ENCODE measurements around the gene CCDC117.
"Not testable (repeated sequence)": the region's sequence is repeated elsewhere in the genome, so short reads cannot be mapped to it uniquely, and the experiment has no call there.

CCDC117 gene

DNA sequence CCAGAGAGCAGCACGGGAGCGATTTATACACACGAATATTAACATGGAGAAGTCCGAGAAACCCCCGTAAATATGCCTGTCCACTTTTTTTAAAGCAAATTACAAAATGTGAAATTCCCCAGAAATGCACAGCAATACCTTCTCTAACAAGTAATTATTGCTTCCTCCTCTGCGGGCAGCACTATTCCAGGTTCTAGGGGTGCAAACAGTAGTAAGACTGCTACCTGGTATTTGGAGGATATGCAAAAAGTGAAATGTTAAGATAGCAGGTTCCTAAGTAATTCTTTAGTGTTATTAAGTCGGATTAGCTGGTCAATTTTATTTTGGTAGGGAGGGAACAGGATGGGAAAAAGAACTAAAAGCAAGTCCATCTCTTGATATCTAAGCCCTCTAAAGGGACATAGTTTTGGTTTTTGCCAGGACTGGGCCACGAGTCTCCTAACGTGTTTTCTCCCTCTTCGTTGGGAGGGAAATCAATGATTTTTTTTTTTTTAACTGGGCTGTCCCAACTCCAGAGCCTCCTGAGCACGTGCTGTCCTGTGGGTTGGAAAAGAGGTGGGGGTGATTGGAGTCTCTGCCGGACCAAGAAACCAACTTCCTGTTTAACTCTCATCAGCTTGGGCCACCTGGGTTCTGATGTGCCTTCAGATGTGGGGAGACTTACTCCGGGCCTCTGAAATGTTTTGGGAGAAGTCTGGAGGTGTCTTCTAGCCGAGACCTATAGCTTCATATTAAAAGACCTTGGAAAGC lies 29.5 kb downstream of the CCDC117 start:
- DNase-seq, result peak in 1 of 5 experiments; percentile 47

DNA sequence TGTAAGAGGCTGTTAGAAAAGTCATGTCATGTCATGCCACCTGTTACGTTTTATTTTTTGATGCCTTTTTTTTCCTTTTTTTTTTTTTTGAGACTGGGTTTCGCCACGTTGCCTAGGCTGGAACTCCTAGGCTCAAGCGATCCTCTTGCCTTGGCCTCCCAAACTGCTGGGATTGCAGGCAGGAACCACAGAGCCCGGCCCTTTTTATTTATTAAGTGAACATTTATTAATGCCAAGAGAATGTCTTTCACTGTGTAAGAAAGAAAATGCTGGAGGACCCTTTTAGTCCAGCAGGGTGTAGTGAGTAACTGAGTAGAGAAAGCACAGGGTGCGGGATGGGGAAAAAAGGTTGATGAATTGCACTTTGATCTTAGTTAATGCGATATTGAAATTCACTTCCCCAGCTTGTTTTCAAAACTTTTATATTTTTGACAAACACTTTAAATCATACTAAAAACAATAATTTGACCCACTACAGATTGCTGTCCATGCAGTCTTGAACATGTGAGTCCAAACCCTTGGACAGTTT lies 30.2 kb downstream of the CCDC117 start:
- peak in 1 of 5 experiments; percentile 63 for DNase-seq

DNA sequence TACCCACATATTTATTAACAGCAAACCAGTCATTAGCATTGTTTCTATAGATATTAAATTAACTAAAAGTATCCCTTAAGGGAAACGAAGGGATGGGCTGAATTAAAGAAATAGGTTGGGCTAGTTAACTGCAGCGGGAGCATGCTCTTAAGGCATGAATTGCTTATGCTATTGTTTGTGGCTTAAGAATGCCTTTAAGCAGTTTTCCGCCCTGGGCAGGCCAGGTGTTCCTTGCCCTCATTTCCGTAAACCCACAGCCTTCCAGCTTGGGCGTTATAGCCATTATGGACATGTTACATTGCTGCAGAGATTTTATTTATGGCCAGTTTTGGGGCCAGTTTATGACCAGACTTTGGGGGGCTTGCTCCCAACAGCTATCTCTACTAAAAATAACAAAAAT lies 32.9 kb downstream of the CCDC117 start:
- not testable (repeated sequence) for DNase-seq

DNA sequence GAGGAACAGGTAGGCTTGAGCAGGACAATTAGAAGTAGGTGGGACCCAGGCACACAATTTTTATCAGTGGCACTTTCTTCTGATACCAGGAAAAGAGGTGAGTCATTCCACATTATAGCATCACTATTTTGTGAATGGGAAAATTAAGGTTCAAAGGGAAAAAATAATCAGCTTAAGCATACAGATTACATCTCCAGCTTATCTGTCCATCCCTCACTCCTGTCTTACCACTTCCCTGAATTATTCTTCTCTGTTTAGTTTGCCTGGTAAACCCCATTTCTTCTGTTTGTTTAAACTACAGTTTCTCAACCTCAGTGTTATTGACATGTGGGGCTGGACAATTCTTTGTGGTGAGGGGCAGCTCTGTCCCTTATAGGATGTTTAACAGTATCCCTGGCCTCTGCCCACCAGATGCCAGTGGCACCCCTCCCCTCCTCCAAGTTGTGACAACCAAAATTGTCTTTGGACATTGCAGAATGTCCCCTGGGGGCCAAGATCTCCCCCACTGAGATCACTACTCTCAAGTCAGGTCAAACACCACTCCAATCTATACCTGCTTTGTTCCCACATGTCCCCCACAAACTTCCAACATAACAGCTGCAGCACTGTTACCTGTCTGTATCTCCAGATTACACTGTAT lies 36.3 kb downstream of the CCDC117 start:
- no peak for DNase-seq

DNA sequence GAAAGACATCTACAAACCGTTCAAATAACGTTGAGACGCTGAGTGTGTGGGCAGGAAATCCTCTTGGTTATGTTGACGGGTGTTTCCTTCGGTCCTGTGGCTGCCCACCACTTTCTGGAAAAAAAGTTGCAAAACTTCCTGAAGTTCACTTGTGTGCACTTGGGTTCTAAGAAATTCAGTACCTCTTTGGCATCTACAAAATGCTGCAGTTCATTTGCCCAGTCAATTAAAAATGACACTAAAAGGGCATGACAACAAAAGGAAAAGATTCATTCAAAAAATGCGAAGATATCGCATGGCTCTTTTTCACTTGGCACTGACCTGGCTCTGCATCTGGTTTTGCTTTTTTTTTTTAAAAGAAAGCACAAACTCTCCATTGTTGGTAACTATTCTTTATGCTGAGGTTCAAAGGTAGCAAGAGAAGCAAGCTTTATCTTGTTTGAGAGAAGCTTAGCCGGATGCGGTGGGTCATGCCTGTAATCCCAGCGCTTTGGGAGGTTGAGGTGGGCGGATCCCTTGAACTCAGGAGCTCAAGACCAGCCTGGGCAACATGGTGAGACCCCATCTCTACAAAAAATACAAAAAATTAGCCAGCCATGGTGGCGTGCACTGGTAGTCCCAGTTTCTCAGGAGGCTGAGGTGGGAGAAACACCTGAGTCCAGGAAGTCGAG lies 38.5 kb downstream of the CCDC117 start:
- peak in 3 of 5 experiments; percentile 15 to 87 (median 73) for DNase-seq

DNA sequence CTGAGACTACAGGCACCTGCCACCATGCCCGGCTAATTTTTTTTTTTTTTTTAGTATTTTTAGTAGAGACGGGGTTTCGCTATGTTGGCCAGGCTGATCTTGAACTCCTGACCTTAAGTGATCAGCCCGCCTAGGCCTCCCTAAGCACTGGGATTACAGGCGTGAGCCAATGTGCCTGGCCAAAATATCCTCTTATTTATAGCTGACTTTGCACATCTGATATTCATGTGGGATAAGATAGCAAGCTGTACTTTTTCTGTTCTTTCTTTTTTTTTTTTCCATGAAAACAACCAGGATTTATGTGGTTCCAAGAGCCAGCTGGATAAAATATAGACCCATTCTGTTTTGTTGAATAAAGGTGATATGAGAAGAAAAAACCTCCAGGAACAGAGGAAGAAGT lies 40.0 kb downstream of the CCDC117 start:
- DNase-seq, result no peak

DNA sequence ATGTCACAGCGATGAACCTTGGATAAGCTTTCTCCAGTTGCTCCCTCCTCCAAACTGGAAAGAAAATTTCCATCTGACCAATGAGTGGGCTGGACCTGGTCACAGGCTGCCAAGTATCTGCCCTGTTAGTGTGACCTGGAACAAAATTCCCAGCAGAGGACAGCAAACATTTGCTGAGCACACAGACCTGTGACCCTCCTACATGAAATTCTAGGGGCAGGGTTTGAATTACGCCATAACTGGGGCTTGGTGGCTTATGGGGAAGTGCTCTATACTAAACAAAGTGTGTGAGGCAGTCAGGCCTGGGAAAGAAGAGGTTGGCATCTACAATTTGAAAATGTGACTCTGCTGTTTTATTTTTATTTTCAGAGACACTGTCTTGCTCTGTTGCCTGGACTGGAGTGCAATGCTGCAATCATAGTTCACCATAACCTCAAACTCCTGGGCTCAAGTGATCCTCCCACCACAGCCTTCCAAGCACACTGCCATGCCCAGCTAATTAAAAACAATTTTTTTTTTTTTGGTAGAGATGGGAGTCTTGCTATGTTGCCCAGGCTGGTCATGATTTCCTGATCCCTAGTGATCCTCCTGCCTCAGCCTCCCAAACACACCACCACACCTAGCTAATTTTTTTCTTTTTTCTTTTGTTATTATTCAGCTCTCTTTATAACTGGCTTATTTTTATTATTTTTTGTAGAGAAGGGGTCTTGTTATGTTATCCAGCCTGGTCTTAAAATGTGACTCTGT lies 41.5 kb downstream of the CCDC117 start:
- no peak for DNase-seq

DNA sequence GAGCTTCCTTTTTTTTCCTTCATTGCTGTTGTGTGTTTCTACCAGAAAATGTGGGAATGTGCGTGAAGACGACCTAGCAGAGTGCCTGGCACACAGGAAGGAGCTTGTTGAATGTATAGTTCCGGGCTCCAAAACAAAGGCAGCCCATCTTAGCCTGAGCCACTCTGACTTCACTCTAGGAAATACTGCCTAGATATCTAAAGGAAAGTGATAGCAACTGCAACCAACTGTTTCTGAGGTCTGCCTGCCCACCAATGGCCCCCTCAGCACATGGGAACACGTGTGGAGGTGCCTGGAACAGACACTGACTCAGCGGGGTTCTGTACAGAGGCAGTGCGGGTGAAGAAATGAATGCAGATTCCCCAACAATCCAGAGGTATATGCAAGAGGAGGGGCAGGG lies 42.6 kb downstream of the CCDC117 start:
- no peak for DNase-seq

DNA sequence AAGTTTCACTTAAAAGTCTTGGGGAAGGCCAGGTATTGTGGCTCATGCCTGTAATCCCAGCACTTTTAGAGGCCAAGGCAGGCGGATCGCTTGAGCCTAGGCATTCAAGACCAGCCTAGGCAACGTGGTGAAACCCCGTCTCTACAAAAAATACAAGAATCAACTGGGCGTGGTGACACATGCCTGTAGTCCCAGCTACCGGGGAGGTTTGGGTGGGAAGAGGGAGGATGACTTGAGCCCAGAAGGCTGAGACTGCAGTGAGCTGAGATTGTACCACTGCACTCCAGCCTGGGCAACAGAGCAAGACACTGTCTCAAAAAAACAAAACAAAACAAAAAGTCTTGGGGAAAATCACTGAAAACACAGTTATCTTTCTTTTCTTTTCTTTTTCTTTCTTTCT lies 43.2 kb downstream of the CCDC117 start:
- DNase-seq, result no peak

DNA sequence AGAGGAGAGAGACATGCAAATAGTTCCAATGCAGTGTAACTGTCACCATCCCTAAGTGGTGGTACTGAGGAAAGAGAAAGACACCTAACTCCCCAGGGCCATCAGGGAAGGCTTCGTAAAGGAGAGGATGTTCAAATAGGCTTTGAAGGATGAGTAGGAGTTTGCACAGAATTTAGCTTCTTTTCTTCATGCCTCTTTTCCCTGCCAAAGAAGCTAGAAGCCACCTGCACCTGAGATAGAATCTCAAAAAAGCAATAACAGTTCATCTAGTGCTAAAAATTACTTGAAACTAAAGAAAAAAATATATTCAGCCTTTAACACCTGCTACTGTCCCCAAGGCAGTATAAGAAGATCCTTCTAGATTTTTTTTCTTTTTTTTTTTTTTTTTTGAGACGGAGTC lies 44.6 kb downstream of the CCDC117 start:
- no peak for DNase-seq

DNA sequence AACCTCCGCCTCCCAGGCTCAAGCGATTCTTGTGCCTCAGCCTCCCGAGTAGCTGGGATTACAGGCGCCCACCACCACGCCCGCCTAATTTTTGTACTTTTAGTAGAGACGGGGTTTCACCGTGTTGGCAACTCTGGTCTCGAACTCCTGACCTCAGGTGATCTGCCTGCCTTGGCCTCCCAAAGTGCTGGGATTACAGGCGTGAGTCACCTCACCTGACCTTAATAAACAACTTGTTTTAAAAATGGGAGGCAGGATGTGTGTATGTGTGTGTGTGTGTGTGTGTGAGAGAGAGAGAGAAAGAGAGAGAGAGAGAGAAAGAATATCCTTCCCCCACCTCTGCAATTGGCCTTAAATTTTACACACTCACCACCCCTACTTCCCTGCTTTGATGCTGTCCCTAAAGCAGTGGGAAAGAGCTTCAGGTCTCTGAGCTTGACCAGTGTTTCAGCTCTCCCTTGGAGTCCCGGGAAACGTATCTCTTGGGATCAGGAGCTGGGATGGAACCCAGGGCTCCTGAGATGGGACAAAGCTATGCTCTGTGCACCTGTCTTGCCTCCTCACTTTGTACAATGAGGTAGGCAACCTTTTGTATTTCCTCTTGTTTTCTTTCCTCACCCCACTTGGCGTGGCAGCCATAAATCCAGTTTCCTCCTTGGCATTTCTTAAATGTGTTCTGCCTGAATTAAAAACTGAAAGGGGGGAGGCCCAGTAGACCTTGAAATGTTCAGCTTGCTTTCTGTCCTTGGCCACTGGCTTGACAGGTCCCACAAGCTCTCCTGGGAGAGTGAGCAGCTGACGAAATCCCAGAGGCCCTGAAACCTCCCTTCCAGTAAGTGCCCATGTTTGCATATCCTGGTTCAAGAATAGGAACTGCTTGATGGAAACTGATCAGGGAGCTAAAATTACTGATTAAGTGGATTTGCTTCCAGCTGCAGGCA lies 45.7 kb downstream of the CCDC117 start:
- peak in 1 of 5 experiments; percentile 64 for DNase-seq

DNA sequence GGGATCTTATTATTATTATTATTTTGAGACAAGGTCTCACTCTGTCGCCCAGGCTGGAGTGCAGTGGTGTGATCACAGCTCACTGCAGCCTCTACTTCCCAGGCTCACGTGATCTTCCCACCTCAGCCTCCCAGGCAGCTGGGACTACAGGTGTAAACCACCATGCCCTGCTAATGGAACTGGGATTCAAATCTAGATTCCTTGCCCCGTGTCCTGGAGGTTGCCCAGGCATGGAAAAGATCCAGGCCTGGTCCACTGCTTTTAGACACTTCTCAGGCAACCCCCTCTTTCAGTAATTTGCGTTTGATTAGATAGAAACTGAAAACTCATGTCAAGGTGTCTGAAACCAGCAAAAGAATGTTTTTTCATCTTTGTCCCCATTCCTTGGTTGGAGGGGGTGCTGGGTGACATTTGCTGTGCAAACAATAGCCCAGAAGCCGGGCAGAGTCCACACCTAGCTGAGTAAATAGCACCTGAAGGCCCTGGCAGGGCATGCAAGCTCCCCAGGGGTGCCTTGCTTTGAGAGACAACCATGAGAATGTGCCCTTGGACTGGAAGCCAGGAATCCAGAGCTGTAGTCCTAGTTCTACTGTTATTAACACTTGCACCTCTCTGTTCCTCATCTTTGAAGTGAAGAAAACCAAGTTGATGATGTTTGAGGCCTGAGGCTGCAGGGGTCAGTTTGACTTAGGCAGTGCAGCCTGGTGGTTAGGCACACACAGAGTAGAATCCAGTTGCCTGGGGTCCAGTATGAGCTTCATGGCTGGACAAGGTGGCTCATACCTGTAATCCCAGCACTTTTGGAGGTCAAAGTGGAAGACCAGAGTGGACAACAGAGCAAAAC lies 47.0 kb downstream of the CCDC117 start:
- no peak for DNase-seq

DNA sequence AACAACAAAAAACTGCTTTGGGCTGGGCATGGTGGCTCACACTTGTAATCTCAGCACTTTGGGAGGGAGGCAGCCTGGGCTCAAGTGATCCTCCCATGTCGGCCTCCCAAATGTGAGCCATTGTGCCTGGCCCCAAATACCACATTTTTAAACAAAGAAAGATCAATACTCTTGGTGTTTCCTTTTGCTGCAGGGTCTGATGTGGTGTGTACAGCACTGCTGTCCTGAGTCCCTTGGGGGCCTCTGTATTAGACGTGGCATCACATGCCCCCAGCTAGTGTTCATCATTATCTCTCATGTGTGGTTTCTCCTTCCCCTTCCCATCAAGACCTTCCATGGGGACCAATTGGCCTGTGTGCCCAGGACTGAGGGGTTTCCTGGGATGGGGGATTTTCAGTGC lies 48.4 kb downstream of the CCDC117 start:
- no peak for DNase-seq

DNA sequence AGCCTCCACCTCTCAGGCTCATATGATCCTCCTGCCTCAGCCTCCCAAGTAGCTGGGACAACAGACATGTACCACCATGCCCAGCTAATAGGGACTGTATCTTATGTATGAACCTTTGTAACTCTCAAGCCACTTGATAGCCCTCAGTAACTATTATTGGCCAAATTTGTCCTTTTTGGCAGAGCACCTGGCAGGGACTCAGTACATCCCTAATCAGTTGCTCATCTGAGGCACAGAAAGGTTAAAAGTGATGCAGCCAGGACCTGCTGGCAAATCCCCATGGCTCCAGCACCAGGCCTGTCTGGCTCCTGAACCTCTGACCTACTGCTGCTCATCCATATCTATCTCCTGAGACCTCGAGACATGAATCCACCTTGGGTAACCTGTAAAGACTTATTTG lies 49.0 kb downstream of the CCDC117 start:
- no peak for DNase-seq

DNA sequence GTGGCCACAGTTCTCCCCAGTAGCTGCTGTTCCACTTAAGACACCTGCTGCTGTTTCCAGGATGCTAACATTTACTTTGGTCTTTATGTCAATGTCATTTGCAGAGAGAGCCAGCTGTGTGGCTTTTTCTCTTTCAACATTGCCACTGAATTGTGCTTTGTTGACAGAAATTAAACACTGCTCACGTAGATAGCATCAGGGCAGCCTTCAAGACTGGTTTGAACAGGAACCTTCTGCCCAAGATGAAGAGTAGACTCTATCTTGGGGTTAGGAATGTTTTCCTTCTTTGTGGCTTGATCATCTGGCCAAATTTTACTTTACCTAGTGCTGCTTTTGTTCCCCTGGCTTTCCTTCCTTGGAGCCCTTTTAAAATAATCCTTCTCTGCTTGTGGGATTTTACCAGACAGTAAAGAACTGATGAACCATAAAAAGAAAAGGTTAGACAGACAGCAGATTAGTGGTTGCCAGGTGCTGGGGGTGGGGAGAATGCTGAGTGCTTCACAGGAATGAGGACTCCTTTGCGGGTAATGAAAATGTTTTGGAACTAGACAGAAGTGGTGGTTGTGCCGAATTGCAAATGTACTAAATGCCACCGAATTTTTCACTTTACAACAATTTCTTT lies 50.5 kb downstream of the CCDC117 start:
- DNase-seq, result peak in 2 of 5 experiments; percentile 17 to 96

DNA sequence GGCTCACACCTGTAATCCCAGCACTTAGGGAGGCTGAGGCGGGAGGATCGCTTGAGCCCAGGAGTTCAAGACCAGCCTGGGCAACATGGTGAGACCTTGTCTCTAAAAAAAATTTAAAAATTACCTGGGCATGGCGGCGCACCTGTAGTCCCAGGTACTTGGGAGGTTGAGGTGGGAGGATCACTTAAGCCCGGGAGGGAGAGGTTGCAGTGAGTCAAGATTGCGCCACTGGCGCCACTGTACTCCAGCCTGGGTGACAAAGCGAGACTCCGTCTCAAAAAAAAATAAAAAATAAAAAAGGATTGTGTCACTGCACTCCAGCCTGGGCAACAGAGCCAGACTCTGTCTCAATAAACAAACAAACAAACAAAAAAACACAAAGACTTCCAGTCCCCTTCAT lies 52.0 kb downstream of the CCDC117 start:
- not testable (repeated sequence) for DNase-seq

DNA sequence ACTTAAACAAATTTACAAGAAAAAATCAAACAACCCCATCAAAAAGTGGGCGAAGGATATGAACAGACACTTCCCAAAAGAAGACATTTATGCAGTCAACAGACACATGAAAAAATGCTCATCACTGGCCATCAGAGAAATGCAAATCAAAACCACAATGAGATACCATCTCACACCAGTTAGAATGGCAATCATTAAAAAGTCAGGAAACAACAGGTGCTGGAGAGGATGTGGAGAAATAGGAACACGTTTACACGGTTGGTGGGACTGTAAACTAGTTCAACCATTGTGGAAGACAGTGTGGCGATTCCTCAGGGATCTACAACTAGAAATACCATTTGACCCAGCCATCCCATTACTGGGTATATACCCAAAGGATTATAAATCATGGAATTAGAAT lies 53.9 kb downstream of the CCDC117 start:
- DNase-seq, result not testable (repeated sequence)

DNA sequence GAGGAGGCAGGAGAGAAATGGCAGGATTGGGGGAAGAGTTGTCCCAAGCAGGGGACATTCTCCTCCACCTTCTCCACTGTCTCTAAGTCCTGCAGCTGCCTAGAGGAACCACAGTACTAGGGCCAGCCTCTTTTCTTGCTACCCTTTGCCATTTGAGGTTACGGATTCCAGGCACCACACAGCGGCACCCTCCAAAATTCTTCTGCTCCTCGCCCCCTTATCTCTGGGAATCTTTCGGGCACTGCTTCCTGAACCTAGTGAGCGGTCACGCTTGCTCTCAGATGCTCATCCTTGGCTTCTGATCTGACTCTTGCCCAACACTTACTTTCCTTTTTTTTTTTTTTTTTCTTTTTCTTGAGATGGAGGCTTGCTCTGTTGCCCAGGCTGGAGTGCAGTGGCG lies 54.4 kb downstream of the CCDC117 start:
- DNase-seq, result no peak

DNA sequence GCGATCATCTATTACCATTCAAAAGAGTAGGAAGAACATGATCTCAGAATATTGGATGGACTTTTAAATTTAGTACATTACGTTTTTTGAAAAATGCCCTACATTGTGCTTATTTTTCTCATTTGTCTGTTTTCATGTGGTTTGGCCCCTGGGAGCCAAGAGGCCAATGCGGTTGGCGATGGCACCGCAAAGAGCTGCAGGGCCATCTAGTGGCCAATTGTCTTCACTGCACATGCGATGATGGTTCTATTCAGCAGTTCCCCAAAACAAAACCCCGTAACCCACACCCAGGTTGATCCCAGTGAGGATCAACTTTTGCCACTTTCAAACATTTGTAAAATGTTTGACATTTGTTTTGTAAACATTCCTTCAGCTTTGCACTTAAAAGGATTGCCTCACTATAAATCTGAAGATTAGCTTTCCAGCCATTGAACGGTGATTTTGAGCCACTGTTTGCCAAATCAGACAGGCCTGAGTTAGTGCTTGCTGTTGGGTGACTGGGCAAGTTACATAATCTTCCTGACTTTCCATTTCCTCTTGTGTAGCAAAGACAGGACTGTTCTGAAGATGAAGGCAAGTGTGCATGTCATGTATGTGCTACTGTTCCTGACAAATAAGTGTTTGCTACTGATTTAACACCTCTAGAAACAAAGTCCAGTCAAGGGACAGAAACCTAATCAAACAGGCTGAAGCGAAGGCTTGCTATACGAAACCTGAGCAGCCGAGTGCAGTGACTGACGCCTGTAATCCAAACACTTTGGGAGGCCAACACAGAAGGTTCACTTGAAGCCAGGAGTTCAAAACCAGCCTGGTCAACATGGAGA lies 57.1 kb downstream of the CCDC117 start:
- DNase-seq, result peak; percentile 25 to 82 (median 56)

Data from T-helper 2 cell (primary cell).